Measurements from ENCODE around the gene ITGA5. TPM values are rescaled to one million over a fixed set of nuclear protein-coding genes. Genes with fewer than 3 reads are reported as not detected.

The ITGA5 gene
- total RNA-seq, 1 experiment from 2014 or later = 35.9 TPM

- no peak overlapping the region for H3K4me3 ChIP-seq (ENCODE audit: low read length)
- DNase-seq = no peak
- ChIA-PET POLR2A (ENCODE audit: unreplicated experiment) (no interaction called here), CTCF (interaction anchor here (0.5 kb wide), 1 partner anchor 17 kb away, joined by 4 read pairs; no protein-coding TSS in a partner anchor)
- no peaks in the 10 kb centered on the region for H4K20me1 ChIP-seq (ENCODE audit: low read length)
- H3K9ac ChIP-seq (ENCODE audit: low read length) = no peak overlapping the region
- BruUV-seq (replicated peaks) = no TSS peak
- H3K9me3 ChIP-seq (ENCODE audit: low read length) = no peaks in the 10 kb centered on the region
- no peak overlapping the region for H2AFZ ChIP-seq (ENCODE audit: low read length)
- H3K36me3 ChIP-seq (ENCODE audit: low read depth, low read length) = peaks cover 3% of the 10 kb centered on the region; the same call in 1 of the 2 replicates
- H3K27me3 ChIP-seq (ENCODE audit: low read length) = no peaks in the 10 kb centered on the region
- no peak overlapping the region for H3K27ac ChIP-seq (ENCODE audit: low read length)
- no peak overlapping the region for H3K4me2 ChIP-seq (ENCODE audit: low read length)
- H3F3A ChIP-seq (ENCODE audit: low read length, unreplicated experiment) = no peaks in the 10 kb centered on the region
- TF ChIP-seq EZH2phosphoT487 (IDR thresholded peaks at IDR 0.05; ENCODE audit: borderline replicate concordance, low read length) (no peak), CTCF (conservative IDR thresholded peaks at IDR 0.05; ENCODE audit: low read depth, low read length) (no peak), EZH2 (IDR thresholded peaks at IDR 0.05; ENCODE audit: low read length, unreplicated experiment) (no peak)
- no peak for ATAC-seq
- H3K9me2 ChIP-seq (replicated peaks; ENCODE audit: low read length) = no peaks in the 10 kb centered on the region
- H3K79me2 ChIP-seq (ENCODE audit: low read length) = no peaks in the 10 kb centered on the region
- no peaks in the 10 kb centered on the region for H3K4me1 ChIP-seq (ENCODE audit: insufficient read depth, low read length)
- intact Hi-C loops (cut with micrococcal nuclease) = no loop called here
These were observed 14.0 kb downstream of the ITGA5 start for GRCh38 chr12:54405106-54405505.

GRCh38 chr12:54404061-54405004, 14.7 kb downstream of the ITGA5 start:
- H4K20me1 ChIP-seq (ENCODE audit: low read length) = no peaks in the 10 kb centered on the region
- H3K4me3 ChIP-seq (ENCODE audit: low read length) = no peak overlapping the region
- no peaks in the 10 kb centered on the region for H3K9me2 ChIP-seq (replicated peaks; ENCODE audit: low read length)
- no peak overlapping the region for H2AFZ ChIP-seq (ENCODE audit: low read length)
- peak; percentile 97 for TF ChIP-seq CTCF (conservative IDR thresholded peaks at IDR 0.05; ENCODE audit: low read depth, low read length)
- no peak for TF ChIP-seq EZH2phosphoT487 (IDR thresholded peaks at IDR 0.05; ENCODE audit: borderline replicate concordance, low read length)
- no peaks in the 10 kb centered on the region for H3K4me1 ChIP-seq (ENCODE audit: insufficient read depth, low read length)
- no peaks in the 10 kb centered on the region for H3K79me2 ChIP-seq (ENCODE audit: low read length)
- DNase-seq (peak; percentile 76), ATAC-seq (peak; percentile 46)
- H3K9me3 ChIP-seq (ENCODE audit: low read length) = no peaks in the 10 kb centered on the region
- H3K36me3 ChIP-seq (ENCODE audit: low read depth, low read length) = peaks cover 5% of the 10 kb centered on the region; the same call in 1 of the 2 replicates
- no peak overlapping the region for H3K9ac ChIP-seq (ENCODE audit: low read length)
- ChIA-PET CTCF (interaction anchor here (0.5 to 0.7 kb wide), 2 partner anchors 33 to 883 kb away, joined by 3 to 4 read pairs; no protein-coding TSS in a partner anchor), POLR2A (ENCODE audit: unreplicated experiment) (no interaction called here)
- no TSS peak for BruUV-seq (replicated peaks)
- H3F3A ChIP-seq (ENCODE audit: low read length, unreplicated experiment) = no peaks in the 10 kb centered on the region
- H3K27me3 ChIP-seq (ENCODE audit: low read length) = no peaks in the 10 kb centered on the region
- intact Hi-C loops (cut with micrococcal nuclease) = no loop called here
- H3K27ac ChIP-seq (ENCODE audit: low read length) = no peak overlapping the region
- H3K4me2 ChIP-seq (ENCODE audit: low read length) = no peak overlapping the region

GRCh38 chr12:54401119-54401518, 17.9 kb downstream of the ITGA5 start:
- POLR2A ChIA-PET (ENCODE audit: unreplicated experiment) = no interaction called here
- H3K9me3 ChIP-seq (ENCODE audit: low read length) = no peaks in the 10 kb centered on the region
- DNase-seq = no peak
- no peaks in the 10 kb centered on the region for H3K79me2 ChIP-seq (ENCODE audit: low read length)
- intact Hi-C loops (cut with micrococcal nuclease) = no loop called here
- CTCF ChIA-PET = interaction anchor here (2.5 kb wide), 1 partner anchor 38 kb away, joined by 101 read pairs; no protein-coding TSS in a partner anchor
- H3F3A ChIP-seq (ENCODE audit: low read length, unreplicated experiment) = no peaks in the 10 kb centered on the region
- H3K27me3 ChIP-seq (ENCODE audit: low read length) = no peaks in the 10 kb centered on the region
- H3K4me1 ChIP-seq (ENCODE audit: insufficient read depth, low read length) = no peaks in the 10 kb centered on the region
- H4K20me1 ChIP-seq (ENCODE audit: low read length) = no peaks in the 10 kb centered on the region
- ATAC-seq = no peak
- H3K36me3 ChIP-seq (ENCODE audit: low read depth, low read length) = peaks cover 17% of the 10 kb centered on the region; the same call in 1 of the 2 replicates
- H2AFZ ChIP-seq (ENCODE audit: low read length) = no peak overlapping the region
- no peak overlapping the region for H3K9ac ChIP-seq (ENCODE audit: low read length)
- no peaks in the 10 kb centered on the region for H3K9me2 ChIP-seq (replicated peaks; ENCODE audit: low read length)
- H3K4me3 ChIP-seq (ENCODE audit: low read length) = no peak overlapping the region
- no peak overlapping the region for H3K4me2 ChIP-seq (ENCODE audit: low read length)
- BruUV-seq (replicated peaks) = no TSS peak
- TF ChIP-seq CTCF (conservative IDR thresholded peaks at IDR 0.05; ENCODE audit: low read depth, low read length) (no peak), EZH2phosphoT487 (IDR thresholded peaks at IDR 0.05; ENCODE audit: borderline replicate concordance, low read length) (no peak), EZH2 (IDR thresholded peaks at IDR 0.05; ENCODE audit: low read length, unreplicated experiment) (no peak)
- H3K27ac ChIP-seq (ENCODE audit: low read length) = no peak overlapping the region
